ENCODE results near the gene FOXJ2. TPM values are rescaled to one million over a fixed set of nuclear protein-coding genes. Genes with fewer than 3 reads are reported as not detected.
"Not testable (repeated sequence)": the region's sequence is repeated elsewhere in the genome, so short reads cannot be mapped to it uniquely, and the experiment has no call there.

The FOXJ2 gene
- total RNA-seq, 2 donors from 2014 or later: 19.9 to 22.1 TPM

GRCh38 chr12:8012651-8013309 lies 19.7 kb upstream of the FOXJ2 start:
- Histone ChIP-seq H3K4me3 (no peak overlapping the region), H3K4me1 (no peaks in the 10 kb centered on the region), H3K9me3 (no peaks in the 10 kb centered on the region), H3K36me3 (no peaks in the 10 kb centered on the region), H3K27ac (no peak overlapping the region), H3K27me3 (peaks cover 0 to 4% of the 10 kb centered on the region in 2 donors)
- DNase-seq (ENCODE audit: low spot score): no peak
- TF ChIP-seq, protein P1, sequence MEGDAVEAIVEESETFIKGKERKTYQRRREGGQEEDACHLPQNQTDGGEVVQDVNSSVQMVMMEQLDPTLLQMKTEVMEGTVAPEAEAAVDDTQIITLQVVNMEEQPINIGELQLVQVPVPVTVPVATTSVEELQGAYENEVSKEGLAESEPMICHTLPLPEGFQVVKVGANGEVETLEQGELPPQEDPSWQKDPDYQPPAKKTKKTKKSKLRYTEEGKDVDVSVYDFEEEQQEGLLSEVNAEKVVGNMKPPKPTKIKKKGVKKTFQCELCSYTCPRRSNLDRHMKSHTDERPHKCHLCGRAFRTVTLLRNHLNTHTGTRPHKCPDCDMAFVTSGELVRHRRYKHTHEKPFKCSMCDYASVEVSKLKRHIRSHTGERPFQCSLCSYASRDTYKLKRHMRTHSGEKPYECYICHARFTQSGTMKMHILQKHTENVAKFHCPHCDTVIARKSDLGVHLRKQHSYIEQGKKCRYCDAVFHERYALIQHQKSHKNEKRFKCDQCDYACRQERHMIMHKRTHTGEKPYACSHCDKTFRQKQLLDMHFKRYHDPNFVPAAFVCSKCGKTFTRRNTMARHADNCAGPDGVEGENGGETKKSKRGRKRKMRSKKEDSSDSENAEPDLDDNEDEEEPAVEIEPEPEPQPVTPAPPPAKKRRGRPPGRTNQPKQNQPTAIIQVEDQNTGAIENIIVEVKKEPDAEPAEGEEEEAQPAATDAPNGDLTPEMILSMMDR (IDR thresholded peaks at IDR 0.05): no peak

DNA sequence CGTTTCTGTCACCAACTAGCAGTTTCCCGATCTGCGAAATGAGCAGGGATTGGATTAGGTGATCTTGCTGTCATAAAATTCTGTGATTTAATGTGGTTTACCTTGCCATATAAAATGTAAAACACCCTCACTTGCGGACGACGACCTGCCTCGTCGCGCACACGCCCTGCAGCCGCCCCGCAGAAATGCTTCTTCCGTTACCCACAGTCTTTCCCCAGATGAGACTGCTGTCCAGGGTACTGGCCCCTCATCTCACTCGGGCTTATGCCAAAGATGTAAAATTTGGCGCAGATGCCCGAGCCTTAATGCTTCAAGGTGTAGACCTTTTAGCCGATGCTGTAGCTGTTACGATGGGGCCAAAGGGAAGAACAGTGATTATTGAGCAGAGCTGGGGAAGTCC lies 17.7 kb upstream of the FOXJ2 start:
- no peak for DNase-seq (ENCODE audit: low spot score)
- no peaks in the 10 kb centered on the region for H3K9me3 ChIP-seq
- H3K4me1 ChIP-seq: peaks cover 0 to 11% of the 10 kb centered on the region in 2 donors
- H3K27me3 ChIP-seq: peaks cover 0 to 4% of the 10 kb centered on the region in 2 donors
- no peaks in the 10 kb centered on the region for H3K36me3 ChIP-seq
- no peak overlapping the region for H3K27ac ChIP-seq
- TF ChIP-seq, protein P1 (IDR thresholded peaks at IDR 0.05): no peak
- no peak overlapping the region for H3K4me3 ChIP-seq

- not testable (repeated sequence) for H3K9me3 ChIP-seq; H3K27me3 ChIP-seq; DNase-seq (ENCODE audit: low spot score); H3K36me3 ChIP-seq; H3K27ac ChIP-seq
- peaks cover 0 to 11% of the 10 kb centered on the region in 2 donors for H3K4me1 ChIP-seq
- peak overlapping the region; percentile 28 to 50 for H3K4me3 ChIP-seq
Observed at GRCh38 chr12:8018213-8018612, 14.3 kb upstream of the FOXJ2 start.

DNA sequence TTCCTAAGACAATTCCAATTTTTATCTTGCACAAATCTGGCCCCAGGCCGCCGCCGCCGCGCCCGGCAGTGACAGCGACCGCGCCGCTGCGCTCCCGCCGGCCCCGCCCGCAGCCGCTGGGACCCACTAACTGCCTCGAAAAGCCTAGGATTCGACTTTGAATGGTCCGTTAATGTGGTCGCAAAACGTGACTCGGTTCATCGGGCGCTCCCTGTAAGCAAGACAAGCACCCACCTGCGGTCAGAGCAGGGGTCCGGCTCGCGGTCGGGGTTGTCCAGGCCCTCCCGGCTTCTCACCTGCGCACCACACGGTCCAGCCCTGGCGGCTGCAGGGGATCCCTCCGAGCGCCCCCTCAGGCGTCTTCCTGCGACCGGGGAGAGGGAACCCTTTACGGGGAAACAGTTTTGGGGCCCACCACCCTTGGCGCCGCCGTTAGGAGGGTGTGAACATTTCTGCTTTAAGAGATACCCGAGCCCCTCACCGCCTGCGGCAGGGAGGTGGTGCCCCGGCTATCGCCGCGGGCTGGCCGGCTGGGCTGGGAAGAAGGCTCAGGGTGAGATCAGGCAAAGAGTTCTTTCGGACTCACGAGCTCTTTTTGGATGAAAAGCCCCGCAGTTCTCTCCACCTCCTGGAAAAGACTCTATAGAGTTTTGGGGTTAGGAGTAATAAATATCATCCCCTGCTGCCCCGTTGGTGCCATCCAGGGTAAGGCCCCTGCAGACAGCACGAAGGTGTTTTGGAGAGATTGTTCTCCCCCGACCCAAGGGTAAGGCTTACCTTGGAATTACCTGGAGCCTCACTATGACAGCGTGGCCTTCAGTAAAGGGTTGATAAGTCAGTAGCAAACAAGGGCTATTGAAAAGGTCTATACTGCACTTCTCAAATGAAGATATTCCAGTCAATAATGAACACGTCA lies 13.6 kb upstream of the FOXJ2 start:
- Histone ChIP-seq H3K9me3 (no peaks in the 10 kb centered on the region), H3K36me3 (no peaks in the 10 kb centered on the region), H3K27ac (no peak overlapping the region), H3K27me3 (peaks cover 0 to 4% of the 10 kb centered on the region in 2 donors), H3K4me3 (peak overlapping the region; percentile 28 to 50), H3K4me1 (peaks cover 0 to 11% of the 10 kb centered on the region in 2 donors)
- DNase-seq (ENCODE audit: low spot score): no peak
- TF ChIP-seq, protein P1 (IDR thresholded peaks at IDR 0.05): no peak

GRCh38 chr12:8026291-8026900 lies 6.1 kb upstream of the FOXJ2 start:
- peak; percentile 100 for DNase-seq (ENCODE audit: low spot score)
- TF ChIP-seq, protein P1 (IDR thresholded peaks at IDR 0.05): no peak
- H3K27ac ChIP-seq: peak overlapping the region; percentile 98 to 100
- H3K4me3 ChIP-seq: peak overlapping the region; percentile 59 to 78
- no peaks in the 10 kb centered on the region for H3K9me3 ChIP-seq
- H3K27me3 ChIP-seq: no peaks in the 10 kb centered on the region
- H3K36me3 ChIP-seq: no peaks in the 10 kb centered on the region
- no peaks in the 10 kb centered on the region for H3K4me1 ChIP-seq

- Histone ChIP-seq H3K27ac (peak overlapping the region in 1 of 2 donors; percentile 100), H3K36me3 (no peaks in the 10 kb centered on the region), H3K9me3 (no peaks in the 10 kb centered on the region), H3K27me3 (no peaks in the 10 kb centered on the region), H3K4me3 (peak overlapping the region in 1 of 2 donors; percentile 78), H3K4me1 (peaks cover 0 to 5% of the 10 kb centered on the region in 2 donors)
- TF ChIP-seq, protein P1 (IDR thresholded peaks at IDR 0.05): no peak
- DNase-seq (ENCODE audit: low spot score): no peak
Observed at GRCh38 chr12:8027856-8028255, 4.7 kb upstream of the FOXJ2 start.
